MM.1S (cell line): ENCODE results near the gene OXCT1.

Experiments
- EZH2phosphoT487 ChIP-seq: fragments of 300-600 bp; sonication (generic); IDR thresholded peaks from 2 replicates; pipeline ENCODE4 v1.6.1; 2018; ENCODE audit warnings: antibody characterized with exemption, low read length
- TF ChIP-seq, protein P1 (sequence below): fragments of 300-600 bp; sonication (generic); IDR thresholded peaks from 2 replicates; pipeline ENCODE4 v1.5.1; 2016; ENCODE audit warnings: antibody characterized with exemption, low read length, mixed read lengths

GRCh38 chr5:41808294-41808693 lies 61.9 kb downstream of the OXCT1 start:
- no peak for TF ChIP-seq EZH2phosphoT487
- TF ChIP-seq, protein P1, sequence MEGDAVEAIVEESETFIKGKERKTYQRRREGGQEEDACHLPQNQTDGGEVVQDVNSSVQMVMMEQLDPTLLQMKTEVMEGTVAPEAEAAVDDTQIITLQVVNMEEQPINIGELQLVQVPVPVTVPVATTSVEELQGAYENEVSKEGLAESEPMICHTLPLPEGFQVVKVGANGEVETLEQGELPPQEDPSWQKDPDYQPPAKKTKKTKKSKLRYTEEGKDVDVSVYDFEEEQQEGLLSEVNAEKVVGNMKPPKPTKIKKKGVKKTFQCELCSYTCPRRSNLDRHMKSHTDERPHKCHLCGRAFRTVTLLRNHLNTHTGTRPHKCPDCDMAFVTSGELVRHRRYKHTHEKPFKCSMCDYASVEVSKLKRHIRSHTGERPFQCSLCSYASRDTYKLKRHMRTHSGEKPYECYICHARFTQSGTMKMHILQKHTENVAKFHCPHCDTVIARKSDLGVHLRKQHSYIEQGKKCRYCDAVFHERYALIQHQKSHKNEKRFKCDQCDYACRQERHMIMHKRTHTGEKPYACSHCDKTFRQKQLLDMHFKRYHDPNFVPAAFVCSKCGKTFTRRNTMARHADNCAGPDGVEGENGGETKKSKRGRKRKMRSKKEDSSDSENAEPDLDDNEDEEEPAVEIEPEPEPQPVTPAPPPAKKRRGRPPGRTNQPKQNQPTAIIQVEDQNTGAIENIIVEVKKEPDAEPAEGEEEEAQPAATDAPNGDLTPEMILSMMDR = no peak
